Gastrocnemius medialis (tissue), 4 donors: ENCODE data around the gene GSTM2. TPM values are rescaled to one million over a fixed set of nuclear protein-coding genes. Genes with fewer than 3 reads are reported as not detected.

Experiments
- ATAC-seq, 2 donors: fragments of 150-250 bp; one replicate each; pipeline ENCODE4 v1.9.1; 2016
- DNase-seq, 2 donors: peaks; one replicate each; pipeline ENCODE4 v3.0.0-alpha.2; 2019
- H3K27ac ChIP-seq, 4 donors: fragments of 200-600 bp; sonication (generic); 1 replicate in 1 of 4; 2 replicates in 3 of 4; pipeline ENCODE4 v1.5.1; 2016 to 2018; ENCODE audit warnings: mild to moderate bottlenecking in 2 of 4, moderate library complexity in 1 of 4
- H3K27me3 ChIP-seq, 3 donors: fragments of 200-600 bp; sonication (generic) in 2 of 3; 1 replicate in 1 of 3; 2 replicates in 2 of 3; pipeline versions ENCODE4 v1.5.1 to v1.6.0; 2016 to 2019; ENCODE audit warnings: mild to moderate bottlenecking in 1 of 3, moderate library complexity in 1 of 3
- H3K36me3 ChIP-seq, 2 donors: fragments of 200-600 bp; sonication (generic) in 1 of 2; one replicate each; pipeline ENCODE4 v1.5.1; 2017 to 2018
- H3K4me1 ChIP-seq, 2 donors: fragments of 200-600 bp; sonication (generic) in 1 of 2; one replicate each; pipeline ENCODE4 v1.5.1; 2016 to 2017; ENCODE audit warnings: mild to moderate bottlenecking in 2 of 2
- H3K4me3 ChIP-seq, 4 donors: fragments of 200-600 bp; sonication (generic) in 3 of 4; 1 replicate in 1 of 4; 2 replicates in 3 of 4; pipeline ENCODE4 v1.5.1; 2016 to 2019; ENCODE audit warnings: mild to moderate bottlenecking in 2 of 4
- H3K9me3 ChIP-seq, 3 donors: fragments of 200-600 bp; sonication (generic) in 2 of 3; 1 replicate in 1 of 3; 2 replicates in 2 of 3; pipeline ENCODE4 v1.5.1; 2016 to 2019
- POLR2A ChIP-seq, 2 donors: fragments of 450-650 bp; IDR thresholded peaks; one replicate each; pipeline ENCODE4 v1.6.1; 2017; ENCODE audit warnings: antibody characterized with exemption in 2 of 2, mild to moderate bottlenecking in 2 of 2, moderate library complexity in 2 of 2
- in situ Hi-C, 4 donors: fragments of 200-750 bp; cut with MboI; loops; one replicate each; pipeline versions ENCODE4 v1.15.0 to v1.8.0; 2017; ENCODE audit warnings: low sequenced_read_pairs in 4 of 4
- intact Hi-C: fragments of 100-400 bp; cut with DNase I; formaldehyde crosslinking; loops from one replicate; pipeline ENCODE4 v1.15.1; 2023; ENCODE audit warnings: low total_unique reads
- total RNA-seq, 4 donors: library from RNA; depleted of rRNA; stranded (reverse); fragments of >200 nt; gene quantifications; one replicate each; pipeline versions ENCODE4 v1.1.0 to v1.2.3, GENCODE V29; 2016
- TF ChIP-seq, protein P1 (sequence below), 5 experiments: fragments of 450-650 bp in 3 of 5; fragments of 200-600 bp in 2 of 5; sonication (generic) in 2 of 5; IDR thresholded peaks in 4 of 5; conservative IDR thresholded peaks in 1 of 5; 1 replicate in 4 of 5; 2 replicates in 1 of 5; pipeline ENCODE4 v1.5.1; 2016 to 2019; ENCODE audit warnings: antibody characterized with exemption in 5 of 5, mild to moderate bottlenecking in 3 of 5, moderate library complexity in 3 of 5

The GSTM2 gene
- total RNA-seq, 4 donors from 2014 or later: 29.2 to 41.4 (median 39.0) TPM

DNA sequence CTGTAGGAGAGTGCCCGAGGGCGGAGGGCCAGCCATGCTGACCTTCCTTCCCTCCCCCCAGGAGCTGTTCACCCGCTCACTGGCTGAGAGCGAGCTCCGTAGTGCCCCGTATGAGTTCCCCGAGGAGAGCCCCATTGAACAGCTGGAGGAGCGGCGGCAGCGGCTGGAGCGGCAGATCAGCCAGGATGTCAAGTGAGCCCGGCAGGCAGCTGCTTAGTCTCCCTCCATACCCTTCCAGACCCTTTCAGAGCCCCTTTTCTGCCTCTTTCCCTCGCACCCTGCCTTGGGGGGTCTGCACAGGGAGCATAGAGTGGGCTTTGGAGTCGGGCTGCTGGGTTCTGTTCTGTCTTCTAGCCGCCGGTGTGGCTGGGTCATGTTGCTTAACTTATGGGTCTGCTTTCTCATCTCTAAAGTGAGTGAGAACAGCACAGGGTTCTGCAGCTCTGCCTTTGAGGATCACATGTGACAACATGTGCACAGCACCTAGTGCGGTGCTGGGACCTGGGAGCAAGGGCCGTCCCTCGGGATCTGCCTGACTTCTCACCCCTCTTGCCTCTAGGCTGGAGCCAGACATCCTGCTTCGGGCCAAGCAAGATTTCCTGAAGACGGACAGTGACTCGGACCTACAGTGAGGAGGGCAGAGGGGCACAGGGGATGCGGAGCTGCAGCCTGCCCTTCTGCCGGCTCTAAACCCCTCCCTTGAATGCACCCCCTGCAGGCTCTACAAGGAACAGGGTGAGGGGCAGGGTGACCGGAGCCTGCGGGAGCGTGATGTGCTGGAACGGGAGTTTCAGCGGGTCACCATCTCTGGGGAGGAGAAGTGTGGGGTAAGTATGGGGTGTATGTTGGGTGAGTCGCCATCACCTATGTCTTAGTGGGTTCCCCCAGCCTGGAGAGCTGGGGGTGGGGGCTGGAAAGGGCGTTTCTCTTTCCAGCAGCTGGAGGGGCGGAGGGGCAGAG lies 42.0 kb upstream of the GSTM2 start:
- Histone ChIP-seq H3K27ac (no peak overlapping the region), H3K4me1 (peaks cover 0 to 7% of the 10 kb centered on the region in 2 donors)

DNA sequence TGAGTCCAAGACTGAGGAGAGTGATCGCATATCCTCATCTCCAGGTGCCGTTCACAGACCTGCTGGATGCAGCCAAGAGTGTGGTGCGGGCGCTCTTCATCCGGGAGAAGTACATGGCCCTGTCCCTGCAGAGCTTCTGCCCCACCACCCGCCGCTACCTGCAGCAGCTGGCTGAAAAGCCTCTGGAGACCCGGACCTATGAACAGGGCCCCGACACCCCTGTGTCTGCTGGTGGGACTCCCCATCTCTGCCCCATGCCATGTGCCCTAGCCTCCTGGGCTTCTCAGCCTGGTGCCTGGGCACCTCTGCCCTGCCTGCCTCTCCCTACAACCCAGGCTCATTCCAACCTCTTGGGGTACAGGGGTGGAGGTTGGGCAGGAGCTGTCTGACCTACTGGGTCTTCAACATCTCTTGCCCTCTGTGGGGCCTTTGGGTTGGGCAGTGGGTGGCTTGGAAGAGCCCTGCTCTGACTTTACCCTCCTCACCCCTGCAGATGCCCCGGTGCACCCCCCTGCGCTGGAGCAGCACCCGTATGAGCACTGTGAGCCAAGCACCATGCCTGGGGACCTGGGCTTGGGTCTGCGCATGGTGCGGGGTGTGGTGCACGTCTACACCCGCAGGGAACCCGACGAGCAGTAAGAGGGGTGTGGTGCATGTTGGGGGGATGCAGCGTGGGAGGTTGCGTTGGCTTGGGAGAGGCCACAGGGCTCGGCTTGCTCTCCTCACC lies 41.0 kb upstream of the GSTM2 start:
- no peak for TF ChIP-seq POLR2A (IDR thresholded peaks at IDR 0.05)
- TF ChIP-seq, protein P1, sequence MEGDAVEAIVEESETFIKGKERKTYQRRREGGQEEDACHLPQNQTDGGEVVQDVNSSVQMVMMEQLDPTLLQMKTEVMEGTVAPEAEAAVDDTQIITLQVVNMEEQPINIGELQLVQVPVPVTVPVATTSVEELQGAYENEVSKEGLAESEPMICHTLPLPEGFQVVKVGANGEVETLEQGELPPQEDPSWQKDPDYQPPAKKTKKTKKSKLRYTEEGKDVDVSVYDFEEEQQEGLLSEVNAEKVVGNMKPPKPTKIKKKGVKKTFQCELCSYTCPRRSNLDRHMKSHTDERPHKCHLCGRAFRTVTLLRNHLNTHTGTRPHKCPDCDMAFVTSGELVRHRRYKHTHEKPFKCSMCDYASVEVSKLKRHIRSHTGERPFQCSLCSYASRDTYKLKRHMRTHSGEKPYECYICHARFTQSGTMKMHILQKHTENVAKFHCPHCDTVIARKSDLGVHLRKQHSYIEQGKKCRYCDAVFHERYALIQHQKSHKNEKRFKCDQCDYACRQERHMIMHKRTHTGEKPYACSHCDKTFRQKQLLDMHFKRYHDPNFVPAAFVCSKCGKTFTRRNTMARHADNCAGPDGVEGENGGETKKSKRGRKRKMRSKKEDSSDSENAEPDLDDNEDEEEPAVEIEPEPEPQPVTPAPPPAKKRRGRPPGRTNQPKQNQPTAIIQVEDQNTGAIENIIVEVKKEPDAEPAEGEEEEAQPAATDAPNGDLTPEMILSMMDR (IDR thresholded peaks at IDR 0.05 in 4 of 5, conservative IDR thresholded peaks at IDR 0.05 in 1 of 5): no peak
- in situ Hi-C loops: loop anchor here (10.0 kb wide), 2 partner anchors 82 to 358 kb away; partner anchors contain the start of genes GNAI3 (in 3 of the 4) and AHCYL1 (in 1 of the 4)
- peaks cover 0 to 28% of the 10 kb centered on the region in 2 donors for H3K36me3 ChIP-seq

More for the DNA sequence above, 42.0 kb upstream of the GSTM2 start:
- TF ChIP-seq POLR2A (IDR thresholded peaks at IDR 0.05): no peak
- TF ChIP-seq, protein P1 (IDR thresholded peaks at IDR 0.05 in 4 of 5, conservative IDR thresholded peaks at IDR 0.05 in 1 of 5): no peak
- in situ Hi-C loops (loop anchor here (10.0 kb wide), 2 partner anchors 81 to 359 kb away; partner anchors contain the start of genes GNAI3 (in 3 of the 4) and AHCYL1 (in 1 of the 4)), intact Hi-C loops (no loop called here)
- no peaks in the 10 kb centered on the region for H3K27me3 ChIP-seq
- H3K36me3 ChIP-seq: peaks cover 0 to 21% of the 10 kb centered on the region in 2 donors
- no peak overlapping the region for H3K4me3 ChIP-seq
- ATAC-seq: no peak
- no peaks in the 10 kb centered on the region for H3K9me3 ChIP-seq
- DNase-seq: no peak

DNA sequence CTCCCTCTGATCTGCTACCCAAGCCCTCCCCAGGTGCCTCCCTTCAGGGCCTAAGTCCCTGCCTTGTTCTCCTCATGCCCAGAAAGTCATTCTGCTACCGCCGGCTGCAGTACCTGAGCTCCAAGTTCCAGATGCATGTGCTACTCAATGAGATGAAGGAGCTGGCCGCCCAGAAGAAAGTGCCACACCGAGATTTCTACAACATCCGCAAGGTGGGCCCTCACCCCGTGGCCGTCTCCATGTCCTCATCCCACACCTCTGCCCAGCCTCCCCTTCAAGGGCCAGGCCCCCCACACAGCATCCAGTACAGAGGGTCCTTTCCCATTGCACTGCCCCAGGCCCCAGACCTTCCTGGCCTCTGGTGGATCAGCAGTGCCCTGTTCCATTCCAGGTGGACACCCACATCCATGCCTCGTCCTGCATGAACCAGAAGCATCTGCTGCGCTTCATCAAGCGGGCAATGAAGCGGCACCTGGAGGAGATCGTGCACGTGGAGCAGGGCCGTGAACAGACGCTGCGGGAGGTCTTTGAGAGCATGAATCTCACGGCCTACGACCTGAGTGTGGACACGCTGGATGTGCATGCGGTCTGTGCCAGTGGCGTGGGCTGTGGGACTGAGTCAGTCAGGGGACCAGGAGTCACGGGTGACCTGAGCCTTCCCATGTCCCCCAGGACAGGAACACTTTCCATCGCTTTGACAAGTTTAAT lies 40.0 kb upstream of the GSTM2 start:
- Histone ChIP-seq H3K4me3 (no peak overlapping the region), H3K27me3 (no peaks in the 10 kb centered on the region), H3K9me3 (no peaks in the 10 kb centered on the region), H3K36me3 (peaks cover 0 to 28% of the 10 kb centered on the region in 2 donors), H3K4me1 (peaks cover 0 to 3% of the 10 kb centered on the region in 2 donors), H3K27ac (no peak overlapping the region)
- ATAC-seq (no peak), DNase-seq (no peak)
- TF ChIP-seq POLR2A (IDR thresholded peaks at IDR 0.05): no peak
- in situ Hi-C loops (loop anchor here (10.0 kb wide), 2 partner anchors 83 to 357 kb away; partner anchors contain the start of genes GNAI3 (in 3 of the 4) and AHCYL1 (in 1 of the 4)), intact Hi-C loops (no loop called here)

More for the DNA sequence above, 41.0 kb upstream of the GSTM2 start:
- intact Hi-C loops: no loop called here
- Histone ChIP-seq H3K27ac (no peak overlapping the region), H3K27me3 (no peaks in the 10 kb centered on the region), H3K9me3 (no peaks in the 10 kb centered on the region), H3K4me3 (no peak overlapping the region), H3K4me1 (peaks cover 0 to 3% of the 10 kb centered on the region in 2 donors)
- no peak for DNase-seq
- ATAC-seq: no peak

DNA sequence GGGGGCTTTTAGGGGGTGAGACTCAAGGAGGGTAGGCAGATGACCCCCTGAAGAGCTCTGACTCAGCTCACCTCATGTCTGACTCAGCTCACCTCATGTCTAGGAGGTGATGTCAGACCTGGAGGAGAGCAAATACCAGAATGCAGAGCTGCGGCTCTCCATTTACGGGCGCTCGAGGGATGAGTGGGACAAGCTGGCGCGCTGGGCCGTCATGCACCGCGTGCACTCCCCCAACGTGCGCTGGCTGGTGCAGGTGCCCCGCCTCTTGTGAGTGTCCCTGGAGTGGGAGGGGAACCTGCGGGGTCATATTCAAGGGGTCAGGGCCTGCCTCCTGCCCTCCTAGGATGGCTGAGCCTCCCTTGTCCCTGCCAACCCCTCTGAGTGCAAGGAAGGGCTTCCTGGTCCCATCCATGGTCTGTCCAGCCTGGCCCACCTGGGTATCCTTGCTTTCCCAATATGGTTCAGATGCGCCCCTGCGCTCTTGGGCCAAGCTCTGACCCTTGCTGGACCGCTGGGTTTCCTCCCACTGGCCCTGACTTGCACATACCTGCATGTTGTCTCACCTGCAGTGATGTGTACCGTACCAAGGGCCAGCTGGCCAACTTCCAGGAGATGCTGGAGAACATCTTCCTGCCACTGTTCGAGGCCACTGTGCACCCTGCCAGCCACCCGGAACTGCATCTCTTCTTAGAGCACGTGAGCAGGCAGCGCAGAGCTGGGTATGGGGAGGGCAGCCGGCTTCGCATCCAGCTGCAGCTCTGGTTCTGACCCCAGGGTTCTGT lies 39.1 kb upstream of the GSTM2 start:
- peaks cover 0 to 28% of the 10 kb centered on the region in 2 donors for H3K36me3 ChIP-seq
- in situ Hi-C loops: loop anchor here (10.0 kb wide), 2 partner anchors 84 to 356 kb away; partner anchors contain the start of genes GNAI3 (in 3 of the 4) and AHCYL1 (in 1 of the 4)
- no peak for ATAC-seq
- peaks cover 0 to 3% of the 10 kb centered on the region in 2 donors for H3K4me1 ChIP-seq
- intact Hi-C loops: no loop called here
- no peak overlapping the region for H3K27ac ChIP-seq
- H3K9me3 ChIP-seq: no peaks in the 10 kb centered on the region
- TF ChIP-seq, protein P1 (IDR thresholded peaks at IDR 0.05 in 4 of 5, conservative IDR thresholded peaks at IDR 0.05 in 1 of 5): no peak
- TF ChIP-seq POLR2A (IDR thresholded peaks at IDR 0.05): no peak
- no peak for DNase-seq
- no peak overlapping the region for H3K4me3 ChIP-seq
- no peaks in the 10 kb centered on the region for H3K27me3 ChIP-seq
